NCI-H524 (cell line): ENCODE data around the gene MCCD1.
"Not testable (repeated sequence)": the region's sequence is repeated elsewhere in the genome, so short reads cannot be mapped to it uniquely, and the experiment has no call there.

Experiments used
- DNase-seq, 2 experiments: peaks; one replicate each; lab custom pipeline; 2025; lab: John Stamatoyannopoulos, UW

Gene MCCD1

GRCh38 chr6:31528821-31529328, at the start of gene MCCD1:
TSS of gene MCCD1 (plus strand) at chr6:31528962. CDS start at chr6:31529015, 53 bp downstream.
- no peak for DNase-seq

GRCh38 chr6:31479151-31479932, 49.4 kb upstream of the MCCD1 start:
- DNase-seq = peak in 1 of 2 experiments; percentile 49

- DNase-seq = peak; percentile 37 to 68
These were observed 48.7 kb upstream of the MCCD1 start for GRCh38 chr6:31479933-31480535.

DNA sequence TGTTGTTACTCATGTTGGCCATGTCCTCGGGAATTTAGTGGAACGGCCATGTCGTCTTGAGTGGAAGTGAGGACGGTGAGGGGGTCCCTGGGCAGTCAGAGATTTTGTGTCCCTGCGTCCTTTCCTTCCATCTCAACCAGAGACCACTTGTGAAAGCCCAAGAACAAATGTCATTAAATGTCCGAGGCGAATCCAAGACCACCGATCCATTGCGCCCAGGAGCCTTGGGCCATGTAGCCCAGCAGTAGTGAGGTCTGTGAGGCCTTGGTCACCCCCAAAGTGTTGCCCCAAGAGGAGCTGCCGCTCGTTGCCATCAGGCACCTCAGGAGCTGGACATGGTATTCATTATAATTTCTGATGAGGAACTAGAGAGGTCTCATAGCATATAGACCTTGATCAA, 48.2 kb upstream of the MCCD1 start:
- no peak for DNase-seq

DNA sequence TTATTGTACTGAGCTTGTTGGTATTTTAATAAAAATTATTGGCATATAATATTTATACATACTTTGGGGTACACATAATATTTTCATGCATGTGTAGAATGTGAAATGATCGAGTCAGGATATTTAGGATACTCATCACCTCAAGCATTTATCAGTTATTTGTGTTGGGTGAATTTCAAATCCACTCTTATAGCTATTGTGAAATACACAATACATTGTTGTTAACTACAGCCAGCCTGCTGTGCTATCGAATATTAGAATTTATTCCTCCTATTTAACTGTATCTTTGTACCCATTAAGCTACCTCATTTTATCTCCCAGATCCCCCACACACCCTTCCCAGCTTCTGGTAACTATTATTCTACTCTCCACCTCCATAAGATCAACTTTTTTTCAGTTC, 45.4 kb upstream of the MCCD1 start:
- DNase-seq = no peak

- no peak for DNase-seq
These were observed 43.7 kb upstream of the MCCD1 start for GRCh38 chr6:31485055-31485454.

DNA sequence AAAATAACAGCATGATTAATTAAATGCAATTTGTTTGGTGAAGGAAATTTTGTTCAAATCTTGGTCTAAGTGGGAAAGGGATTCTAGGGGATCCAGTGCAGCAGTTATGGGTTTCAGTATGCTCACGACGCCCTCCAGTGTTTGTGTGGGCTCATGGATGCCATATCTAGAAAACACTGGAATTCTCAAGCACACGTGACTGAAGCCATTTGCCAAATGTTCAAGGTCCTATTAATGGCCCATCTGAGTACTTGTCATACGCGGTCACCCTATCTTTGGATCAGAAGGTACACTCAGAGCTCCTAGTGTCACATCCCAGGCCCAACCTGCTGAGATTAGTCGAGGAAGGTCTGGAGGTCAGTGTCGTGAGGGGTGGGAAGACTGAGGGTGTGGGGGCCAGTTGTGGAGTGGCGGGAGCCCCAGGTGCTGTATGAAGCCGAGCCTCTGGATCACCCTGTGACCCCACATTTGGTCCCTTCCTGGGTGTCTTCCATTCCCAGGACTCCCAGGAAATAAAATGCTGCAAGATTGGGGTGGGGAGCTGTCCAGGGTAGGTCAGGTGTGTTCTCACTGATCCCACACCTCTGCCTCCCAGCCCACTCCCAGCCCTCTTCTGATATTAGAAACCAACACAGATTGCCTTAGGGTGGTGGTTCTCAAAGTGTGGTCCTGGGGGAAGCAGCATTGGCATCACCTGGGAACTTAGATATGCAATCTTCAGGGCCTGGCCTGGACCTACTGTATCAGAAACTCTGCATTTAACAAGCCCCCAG, 42.5 kb upstream of the MCCD1 start:
- DNase-seq = not testable (repeated sequence)

GRCh38 chr6:31487674-31488073, 41.1 kb upstream of the MCCD1 start:
- DNase-seq = not testable (repeated sequence)

GRCh38 chr6:31489086-31489485, 39.7 kb upstream of the MCCD1 start:
- DNase-seq = no peak

- DNase-seq = no peak
These were observed 38.5 kb upstream of the MCCD1 start for GRCh38 chr6:31490115-31490873.

DNA sequence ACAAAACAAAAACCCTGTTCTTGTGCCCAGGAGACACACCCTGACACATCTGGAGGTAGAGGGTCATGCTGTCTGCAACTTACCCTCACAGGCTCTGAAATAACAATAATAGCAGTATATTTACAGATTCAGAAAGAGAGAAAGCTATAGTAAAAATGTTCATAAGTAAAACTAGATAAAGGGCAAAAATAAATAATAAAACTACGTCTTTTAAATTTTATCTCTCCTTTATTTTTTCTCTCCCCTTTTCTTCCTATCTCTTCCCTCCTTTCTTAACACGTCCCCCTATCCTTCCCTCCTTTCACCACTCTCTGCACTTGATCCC, 35.2 kb upstream of the MCCD1 start:
- DNase-seq = not testable (repeated sequence)

GRCh38 chr6:31493875-31494694, 34.7 kb upstream of the MCCD1 start:
- DNase-seq = peak; percentile 26 to 55

- no peak for DNase-seq
These were observed 33.2 kb upstream of the MCCD1 start for GRCh38 chr6:31495580-31495979.

DNA sequence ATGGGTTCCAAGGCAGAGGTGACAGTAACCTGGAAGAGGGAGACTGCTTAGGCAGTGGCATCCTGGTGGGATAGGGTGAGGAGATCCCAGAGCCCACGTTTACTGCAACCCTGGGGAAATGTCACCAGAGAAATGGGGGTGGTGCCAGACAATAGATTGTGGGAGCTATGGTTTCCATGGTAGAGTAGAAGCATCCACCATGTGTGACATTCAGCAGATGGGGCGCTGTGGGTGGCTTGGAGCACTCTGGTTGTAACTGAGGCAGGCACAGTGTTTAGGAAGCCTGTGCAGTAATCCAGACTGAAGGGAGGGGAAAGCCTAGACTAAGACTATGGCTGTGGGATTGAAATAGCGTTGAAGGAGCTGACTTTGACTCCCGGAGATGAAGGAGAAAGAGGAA, 31.9 kb upstream of the MCCD1 start:
- not testable (repeated sequence) for DNase-seq

- DNase-seq = peak in 1 of 2 experiments; percentile 37
These were observed 31.0 kb upstream of the MCCD1 start, which contains the start of gene MICB for GRCh38 chr6:31497531-31498476. TSS of gene MICB (plus strand) at chr6:31498145. CDS start at chr6:31498194, 49 bp downstream.

DNA sequence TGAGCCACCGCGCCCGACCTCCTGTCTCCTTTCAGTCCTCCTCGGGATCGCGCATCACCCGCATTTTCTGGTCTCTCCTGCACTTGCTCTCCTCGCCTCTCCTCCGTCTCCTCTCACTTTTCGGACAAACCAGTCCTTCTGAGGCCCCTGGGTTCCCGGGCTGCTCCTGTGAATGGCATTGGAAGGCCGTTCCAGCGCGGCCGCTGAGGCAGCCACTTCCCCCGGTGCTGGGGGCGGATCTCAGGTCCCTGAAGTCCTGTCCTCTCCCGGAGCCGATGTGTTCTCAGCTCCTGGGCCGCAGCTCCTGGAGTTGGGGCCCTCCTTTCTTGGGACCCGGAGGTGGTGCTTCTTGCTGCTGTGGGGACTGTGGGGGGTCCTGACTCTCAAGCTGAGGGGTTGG, 30.0 kb upstream of the MCCD1 start:
- DNase-seq = no peak

GRCh38 chr6:31499648-31500047, 29.1 kb upstream of the MCCD1 start:
- not testable (repeated sequence) for DNase-seq

DNA sequence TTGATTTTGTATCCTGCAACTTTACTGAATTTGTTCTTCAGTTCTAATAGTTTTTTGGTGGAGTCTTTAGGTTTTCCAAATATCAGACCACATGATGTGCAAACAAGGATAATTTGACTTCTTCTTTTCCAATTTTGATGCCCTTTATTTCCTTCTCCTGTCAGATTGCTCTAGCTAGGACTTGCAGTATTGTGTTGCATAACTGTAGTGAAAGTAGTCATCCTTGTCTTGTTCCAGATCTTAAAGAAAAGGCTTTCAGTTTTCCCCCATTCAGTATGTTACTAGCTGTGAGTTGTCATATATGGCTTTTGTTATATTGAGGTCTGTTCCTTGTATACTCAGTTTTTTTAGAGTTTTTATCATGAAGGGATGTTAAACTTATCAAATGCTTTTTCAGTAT, 26.2 kb upstream of the MCCD1 start:
- DNase-seq = no peak

GRCh38 chr6:31509036-31509435, 19.7 kb upstream of the MCCD1 start:
- not testable (repeated sequence) for DNase-seq

DNA sequence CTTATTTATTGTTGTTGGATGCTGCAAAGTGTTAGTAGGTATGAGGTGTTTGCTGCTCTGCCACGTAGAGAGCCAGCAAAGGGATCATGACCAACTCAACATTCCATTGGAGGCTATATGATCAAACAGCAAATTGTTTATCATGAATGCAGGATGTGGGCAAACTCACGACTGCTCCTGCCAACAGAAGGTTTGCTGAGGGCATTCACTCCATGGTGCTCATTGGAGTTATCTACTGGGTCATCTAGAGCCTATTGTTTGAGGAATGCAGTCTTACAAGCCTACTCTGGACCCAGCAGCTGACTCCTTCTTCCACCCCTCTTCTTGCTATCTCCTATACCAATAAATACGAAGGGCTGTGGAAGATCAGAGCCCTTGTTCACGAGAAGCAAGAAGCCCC, 18.8 kb upstream of the MCCD1 start:
- DNase-seq = no peak
